IPS-15b (cell line): ENCODE results near the gene SECISBP2.

Experiments
- H3K27me3 ChIP-seq: one replicate; pipeline ENCODE4 v1.6.1; 2013; ENCODE audit warnings: low read length; ENCODE audit not compliant: control insufficient read depth, insufficient read depth
- H3K36me3 ChIP-seq: one replicate; pipeline ENCODE4 v1.6.1; 2013; ENCODE audit warnings: low read length; ENCODE audit not compliant: control insufficient read depth, insufficient read depth
- H3K4me1 ChIP-seq: one replicate; pipeline ENCODE4 v1.6.1; 2013; ENCODE audit warnings: mild to moderate bottlenecking, low read length; ENCODE audit not compliant: control insufficient read depth, insufficient read depth
- H3K4me3 ChIP-seq: one replicate; pipeline ENCODE4 v1.5.1; 2013; ENCODE audit warnings: low read depth, low read length
- H3K9ac ChIP-seq: one replicate; pipeline ENCODE4 v1.6.1; 2013; ENCODE audit warnings: low read depth, mild to moderate bottlenecking, low read length
- H3K9me3 ChIP-seq: one replicate; pipeline ENCODE4 v1.6.1; 2013; ENCODE audit warnings: mild to moderate bottlenecking, low read length; ENCODE audit not compliant: control insufficient read depth, insufficient read depth

SECISBP2 gene

GRCh38 chr9:89380437-89381307, 62.4 kb downstream of the SECISBP2 start:
- Histone ChIP-seq H3K9me3 (no peaks in the 10 kb centered on the region), H3K9ac (no peak overlapping the region), H3K4me1 (no peaks in the 10 kb centered on the region), H3K4me3 (no peak overlapping the region), H3K36me3 (peaks cover 46% of the 10 kb centered on the region), H3K27me3 (no peaks in the 10 kb centered on the region)

GRCh38 chr9:89381308-89381609, 63.0 kb downstream of the SECISBP2 start:
- Histone ChIP-seq H3K36me3 (peaks cover 51% of the 10 kb centered on the region), H3K27me3 (no peaks in the 10 kb centered on the region), H3K9me3 (no peaks in the 10 kb centered on the region), H3K4me3 (no peak overlapping the region), H3K4me1 (no peaks in the 10 kb centered on the region), H3K9ac (no peak overlapping the region)

- Histone ChIP-seq H3K27me3 (no peaks in the 10 kb centered on the region), H3K9me3 (no peaks in the 10 kb centered on the region), H3K4me1 (no peaks in the 10 kb centered on the region), H3K9ac (no peak overlapping the region), H3K36me3 (peaks cover 53% of the 10 kb centered on the region), H3K4me3 (no peak overlapping the region)
Measured at GRCh38 chr9:89382026-89382986, 64.0 kb downstream of the SECISBP2 start.

GRCh38 chr9:89383030-89383720, 64.9 kb downstream of the SECISBP2 start:
- H3K9ac ChIP-seq: no peak overlapping the region

GRCh38 chr9:89383721-89384300, 65.5 kb downstream of the SECISBP2 start:
- H3K27me3 ChIP-seq: no peaks in the 10 kb centered on the region
- no peak overlapping the region for H3K4me3 ChIP-seq
- peaks cover 54% of the 10 kb centered on the region for H3K36me3 ChIP-seq
- no peaks in the 10 kb centered on the region for H3K4me1 ChIP-seq
- H3K9ac ChIP-seq: no peak overlapping the region
- H3K9me3 ChIP-seq: no peaks in the 10 kb centered on the region

More at GRCh38 chr9:89383030-89383720, 64.9 kb downstream of the SECISBP2 start:
- no peaks in the 10 kb centered on the region for H3K4me1 ChIP-seq
- H3K9me3 ChIP-seq: no peaks in the 10 kb centered on the region
- H3K4me3 ChIP-seq: no peak overlapping the region
- H3K27me3 ChIP-seq: no peaks in the 10 kb centered on the region
- peaks cover 54% of the 10 kb centered on the region for H3K36me3 ChIP-seq

GRCh38 chr9:89384783-89385182, 66.5 kb downstream of the SECISBP2 start:
- Histone ChIP-seq H3K36me3 (peaks cover 56% of the 10 kb centered on the region), H3K27me3 (no peaks in the 10 kb centered on the region), H3K9ac (no peak overlapping the region), H3K4me3 (no peak overlapping the region), H3K4me1 (no peaks in the 10 kb centered on the region), H3K9me3 (no peaks in the 10 kb centered on the region)

GRCh38 chr9:89386206-89386605, 67.9 kb downstream of the SECISBP2 start:
- Histone ChIP-seq H3K36me3 (peaks cover 64% of the 10 kb centered on the region), H3K9ac (no peak overlapping the region), H3K4me3 (no peak overlapping the region), H3K4me1 (no peaks in the 10 kb centered on the region), H3K9me3 (no peaks in the 10 kb centered on the region), H3K27me3 (no peaks in the 10 kb centered on the region)

GRCh38 chr9:89386797-89387196, 68.5 kb downstream of the SECISBP2 start:
- Histone ChIP-seq H3K9ac (no peak overlapping the region), H3K36me3 (peaks cover 64% of the 10 kb centered on the region), H3K4me3 (no peak overlapping the region), H3K4me1 (no peaks in the 10 kb centered on the region), H3K9me3 (no peaks in the 10 kb centered on the region), H3K27me3 (no peaks in the 10 kb centered on the region)

GRCh38 chr9:89387197-89387849, 69.0 kb downstream of the SECISBP2 start:
- Histone ChIP-seq H3K36me3 (peaks cover 60% of the 10 kb centered on the region), H3K9ac (no peak overlapping the region), H3K27me3 (no peaks in the 10 kb centered on the region), H3K4me1 (no peaks in the 10 kb centered on the region), H3K9me3 (no peaks in the 10 kb centered on the region), H3K4me3 (no peak overlapping the region)

- Histone ChIP-seq H3K27me3 (no peaks in the 10 kb centered on the region), H3K9ac (no peak overlapping the region), H3K4me3 (no peak overlapping the region), H3K9me3 (no peaks in the 10 kb centered on the region), H3K4me1 (no peaks in the 10 kb centered on the region), H3K36me3 (peaks cover 65% of the 10 kb centered on the region)
Measured at GRCh38 chr9:89388084-89388867, 70.0 kb downstream of the SECISBP2 start.
